ENCODE measurements around the gene OPCML. TPM values are rescaled to one million over a fixed set of nuclear protein-coding genes. Genes with fewer than 3 reads are reported as not detected.

OPCML gene
- total RNA-seq, 1 donor from 2014 or later = 2.7 TPM

DNA sequence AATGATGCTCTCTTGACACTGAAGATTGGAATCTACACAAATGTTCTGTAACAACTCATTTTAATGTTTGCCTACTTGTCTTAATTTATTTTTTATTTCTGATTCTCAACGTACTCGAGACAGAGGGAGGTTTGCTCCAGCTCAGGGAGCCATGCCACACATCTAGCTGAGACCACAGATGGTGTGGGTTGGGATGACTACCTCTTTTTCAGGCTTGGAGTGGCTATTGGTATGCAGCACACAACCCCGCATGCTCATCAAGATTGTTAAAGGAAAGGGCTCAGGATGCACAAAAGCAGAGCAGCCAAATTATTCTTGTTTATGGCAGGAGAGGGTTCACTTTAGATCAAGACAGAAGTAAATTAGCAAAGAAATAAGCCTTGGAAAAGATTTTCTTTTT lies 424.5 kb downstream of the OPCML start:
- H3K4me3 Mint-ChIP-seq (ENCODE audit: unreplicated experiment) = no peak overlapping the region
- no peak for DNase-seq (ENCODE audit: low spot score)
- no peaks in the 10 kb centered on the region for H3K36me3 Mint-ChIP-seq (ENCODE audit: low read depth)
- H3K27ac Mint-ChIP-seq (ENCODE audit: unreplicated experiment) = no peak overlapping the region
- TF ChIP-seq CTCF (IDR thresholded peaks at IDR 0.05) = no peak
- peaks cover 6% of the 10 kb centered on the region for H3K9me3 Mint-ChIP-seq (ENCODE audit: low read depth)
- H3K4me1 Mint-ChIP-seq (ENCODE audit: low read depth) = no peaks in the 10 kb centered on the region
- H3K27me3 Mint-ChIP-seq (ENCODE audit: low read depth) = peaks cover 2% of the 10 kb centered on the region

DNA sequence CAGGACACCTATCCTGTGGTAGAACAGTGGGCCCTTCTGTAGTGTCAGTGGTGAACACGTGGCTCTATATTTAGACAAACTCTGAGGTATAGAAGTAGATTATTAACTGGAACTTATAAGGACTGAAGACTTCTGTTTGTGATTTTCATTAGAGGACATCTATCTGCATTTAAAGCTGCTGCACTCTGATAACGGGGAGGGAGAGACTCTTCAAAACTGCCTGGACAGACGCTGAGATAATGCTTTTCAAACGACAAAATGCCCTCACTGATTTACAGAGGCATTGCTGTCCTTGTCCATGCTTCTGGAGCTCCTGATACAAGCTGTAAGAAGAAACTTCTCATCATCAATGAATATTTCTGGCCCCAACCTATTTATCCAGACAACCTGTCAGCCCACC lies 425.2 kb downstream of the OPCML start:
- DNase-seq (ENCODE audit: low spot score) = no peak
- peaks cover 2% of the 10 kb centered on the region for H3K27me3 Mint-ChIP-seq (ENCODE audit: low read depth)
- no peak overlapping the region for H3K4me3 Mint-ChIP-seq (ENCODE audit: unreplicated experiment)
- TF ChIP-seq CTCF (IDR thresholded peaks at IDR 0.05) = no peak
- peaks cover 3% of the 10 kb centered on the region for H3K9me3 Mint-ChIP-seq (ENCODE audit: low read depth)
- H3K27ac Mint-ChIP-seq (ENCODE audit: unreplicated experiment) = no peak overlapping the region
- no peaks in the 10 kb centered on the region for H3K36me3 Mint-ChIP-seq (ENCODE audit: low read depth)
- H3K4me1 Mint-ChIP-seq (ENCODE audit: low read depth) = no peaks in the 10 kb centered on the region

GRCh38 chr11:133106417-133106816 lies 425.9 kb downstream of the OPCML start:
- Mint-ChIP-seq H3K36me3 (ENCODE audit: low read depth) (no peaks in the 10 kb centered on the region), H3K4me3 (ENCODE audit: unreplicated experiment) (no peak overlapping the region), H3K27me3 (ENCODE audit: low read depth) (peaks cover 2% of the 10 kb centered on the region), H3K4me1 (ENCODE audit: low read depth) (no peaks in the 10 kb centered on the region), H3K27ac (ENCODE audit: unreplicated experiment) (no peak overlapping the region), H3K9me3 (ENCODE audit: low read depth) (peaks cover 3% of the 10 kb centered on the region)
- TF ChIP-seq CTCF (IDR thresholded peaks at IDR 0.05) = no peak
- DNase-seq (ENCODE audit: low spot score) = no peak

DNA sequence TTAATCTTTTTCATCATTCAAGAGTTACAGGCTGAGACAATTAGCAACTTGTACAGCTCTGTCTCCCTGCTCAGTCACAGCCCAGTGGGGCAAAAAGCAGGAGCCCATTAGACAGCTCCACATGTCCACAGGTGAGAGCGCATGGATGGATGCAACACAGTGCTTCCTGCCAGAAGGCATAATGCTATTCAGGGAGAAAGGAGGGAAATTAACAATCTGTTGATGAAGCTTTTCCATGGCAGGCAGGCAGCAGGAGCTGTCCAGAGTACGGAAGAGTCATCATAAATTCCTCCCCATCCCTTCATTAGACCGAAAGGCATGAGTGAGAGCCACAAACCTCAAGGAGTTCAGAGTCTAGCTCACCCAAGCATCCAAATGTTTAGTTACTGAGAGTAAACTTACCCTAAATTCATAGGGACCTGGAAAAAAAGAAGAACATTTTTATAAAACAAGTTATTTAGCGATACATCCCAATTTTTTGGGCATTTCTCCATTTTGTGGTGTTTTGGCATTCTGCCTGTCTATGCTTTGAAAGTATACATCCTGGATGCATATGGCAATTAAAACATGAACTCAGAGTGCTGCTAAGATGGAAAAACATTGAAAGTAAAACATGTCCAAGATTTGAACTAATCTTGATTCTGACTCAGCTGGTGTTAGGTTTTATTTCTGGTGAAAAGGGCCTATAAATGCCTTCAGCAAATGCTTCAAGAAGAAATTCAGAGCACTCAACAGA lies 428.1 kb downstream of the OPCML start:
- no peaks in the 10 kb centered on the region for H3K4me1 Mint-ChIP-seq (ENCODE audit: low read depth)
- H3K36me3 Mint-ChIP-seq (ENCODE audit: low read depth) = no peaks in the 10 kb centered on the region
- TF ChIP-seq CTCF (IDR thresholded peaks at IDR 0.05) = no peak
- DNase-seq (ENCODE audit: low spot score) = no peak
- H3K9me3 Mint-ChIP-seq (ENCODE audit: low read depth) = peaks cover 4% of the 10 kb centered on the region
- H3K4me3 Mint-ChIP-seq (ENCODE audit: unreplicated experiment) = no peak overlapping the region
- H3K27me3 Mint-ChIP-seq (ENCODE audit: low read depth) = no peaks in the 10 kb centered on the region
- no peak overlapping the region for H3K27ac Mint-ChIP-seq (ENCODE audit: unreplicated experiment)

DNA sequence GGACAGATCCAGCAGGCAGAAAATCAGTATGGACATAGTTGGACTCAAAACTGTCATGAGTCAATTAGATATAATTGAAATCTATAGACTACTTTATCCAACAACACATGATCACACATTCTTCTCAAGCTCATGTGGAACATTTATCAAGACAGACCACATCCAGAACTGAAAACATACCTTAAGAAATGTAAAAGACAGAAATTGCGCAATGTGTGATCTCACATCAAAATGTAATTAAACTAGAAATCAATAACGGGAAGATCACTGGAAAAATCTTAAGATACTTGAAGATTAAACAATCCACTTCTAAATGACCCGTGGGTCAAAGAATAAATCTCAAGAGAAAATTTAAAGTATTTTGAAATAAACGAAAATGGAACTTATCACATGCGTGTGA lies 435.3 kb downstream of the OPCML start:
- no peak for DNase-seq (ENCODE audit: low spot score)
- Mint-ChIP-seq H3K4me3 (ENCODE audit: unreplicated experiment) (no peak overlapping the region), H3K27ac (ENCODE audit: unreplicated experiment) (no peak overlapping the region), H3K27me3 (ENCODE audit: low read depth) (peaks cover 20% of the 10 kb centered on the region), H3K9me3 (ENCODE audit: low read depth) (peaks cover 19% of the 10 kb centered on the region), H3K4me1 (ENCODE audit: low read depth) (peaks cover 5% of the 10 kb centered on the region), H3K36me3 (ENCODE audit: low read depth) (peaks cover 1% of the 10 kb centered on the region)
- TF ChIP-seq CTCF (IDR thresholded peaks at IDR 0.05) = no peak
